HG03135 (cell line): ENCODE results near the gene PREP.
"Not testable (repeated sequence)": the region's sequence is repeated elsewhere in the genome, so short reads cannot be mapped to it uniquely, and the experiment has no call there.

Source experiments
- ATAC-seq: cut with Tn5 transposase; IDR thresholded peaks from one replicate; pipeline ENCODE4 v1.9.1; 2021; ENCODE audit warnings: mild to moderate bottlenecking, moderate library complexity; ENCODE audit not compliant: unreplicated experiment

PREP gene

DNA sequence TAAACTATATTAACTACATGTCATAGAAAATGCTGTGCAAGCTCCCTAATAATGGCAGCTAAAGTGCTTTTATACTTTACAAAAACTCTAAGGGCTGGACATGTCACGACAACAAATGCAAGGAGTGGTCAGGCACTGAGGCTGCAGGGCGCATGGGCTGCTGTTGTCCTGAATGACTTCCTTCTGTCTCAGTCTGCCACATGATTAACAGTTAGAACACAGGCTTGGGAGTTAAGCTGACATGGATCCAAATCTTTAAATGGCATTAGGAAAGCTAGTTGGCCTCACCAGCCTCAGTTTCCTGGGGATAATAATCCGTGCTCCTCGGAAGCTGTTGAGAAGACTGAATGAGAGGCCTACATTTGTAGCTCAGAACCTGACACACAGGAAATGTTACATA lies 57.4 kb downstream of the PREP start:
- no peak for ATAC-seq

GRCh38 chr6:105344881-105345370 lies 58.0 kb downstream of the PREP start:
- no peak for ATAC-seq

GRCh38 chr6:105338350-105338983 lies 64.4 kb downstream of the PREP start:
- ATAC-seq, result not testable (repeated sequence)

GRCh38 chr6:105336986-105337385 lies 65.9 kb downstream of the PREP start:
- ATAC-seq, result no peak

- no peak for ATAC-seq
Measured at GRCh38 chr6:105332576-105332975, 70.3 kb downstream of the PREP start.

DNA sequence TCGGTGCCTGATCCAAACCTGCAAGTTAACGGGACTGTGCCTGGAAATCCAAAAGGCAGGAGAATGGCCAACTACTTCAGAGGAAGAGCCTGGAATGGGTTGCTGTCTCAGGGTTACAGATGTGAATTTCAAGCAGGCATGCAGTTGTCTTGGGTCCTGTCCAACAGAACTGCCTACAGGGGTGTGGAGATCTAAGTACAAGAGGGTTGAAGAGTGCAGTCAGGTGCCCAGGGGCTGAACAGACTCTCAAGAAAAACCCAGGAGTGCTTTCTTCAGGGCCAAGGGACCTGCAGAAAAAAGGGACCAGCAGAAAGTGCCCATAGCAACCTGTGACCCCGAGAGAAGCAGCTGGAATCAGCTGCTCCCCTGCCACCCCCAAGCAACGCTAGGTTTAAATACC lies 71.0 kb downstream of the PREP start:
- no peak for ATAC-seq

- ATAC-seq, result no peak
Measured at GRCh38 chr6:105330913-105331312, 72.0 kb downstream of the PREP start.

DNA sequence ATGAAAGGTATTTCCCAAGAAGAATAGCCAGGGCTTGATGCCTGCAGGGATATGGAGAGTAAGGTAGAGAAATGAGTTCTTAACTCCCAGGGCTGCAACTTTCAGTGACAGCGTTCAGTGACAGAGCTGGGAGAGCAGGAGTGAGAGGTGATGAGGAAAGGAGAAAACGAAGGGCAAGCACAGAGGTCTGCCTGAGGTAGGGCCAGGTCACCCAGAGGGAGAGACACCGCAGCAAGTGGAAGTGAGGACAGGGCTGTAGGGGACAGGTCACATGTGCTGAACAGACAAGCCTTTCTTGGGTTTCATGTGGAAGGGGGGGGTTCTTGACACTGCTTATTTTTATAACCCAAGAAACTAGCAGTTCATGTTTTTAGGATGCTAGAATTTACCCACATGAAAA lies 72.5 kb downstream of the PREP start:
- no peak for ATAC-seq

DNA sequence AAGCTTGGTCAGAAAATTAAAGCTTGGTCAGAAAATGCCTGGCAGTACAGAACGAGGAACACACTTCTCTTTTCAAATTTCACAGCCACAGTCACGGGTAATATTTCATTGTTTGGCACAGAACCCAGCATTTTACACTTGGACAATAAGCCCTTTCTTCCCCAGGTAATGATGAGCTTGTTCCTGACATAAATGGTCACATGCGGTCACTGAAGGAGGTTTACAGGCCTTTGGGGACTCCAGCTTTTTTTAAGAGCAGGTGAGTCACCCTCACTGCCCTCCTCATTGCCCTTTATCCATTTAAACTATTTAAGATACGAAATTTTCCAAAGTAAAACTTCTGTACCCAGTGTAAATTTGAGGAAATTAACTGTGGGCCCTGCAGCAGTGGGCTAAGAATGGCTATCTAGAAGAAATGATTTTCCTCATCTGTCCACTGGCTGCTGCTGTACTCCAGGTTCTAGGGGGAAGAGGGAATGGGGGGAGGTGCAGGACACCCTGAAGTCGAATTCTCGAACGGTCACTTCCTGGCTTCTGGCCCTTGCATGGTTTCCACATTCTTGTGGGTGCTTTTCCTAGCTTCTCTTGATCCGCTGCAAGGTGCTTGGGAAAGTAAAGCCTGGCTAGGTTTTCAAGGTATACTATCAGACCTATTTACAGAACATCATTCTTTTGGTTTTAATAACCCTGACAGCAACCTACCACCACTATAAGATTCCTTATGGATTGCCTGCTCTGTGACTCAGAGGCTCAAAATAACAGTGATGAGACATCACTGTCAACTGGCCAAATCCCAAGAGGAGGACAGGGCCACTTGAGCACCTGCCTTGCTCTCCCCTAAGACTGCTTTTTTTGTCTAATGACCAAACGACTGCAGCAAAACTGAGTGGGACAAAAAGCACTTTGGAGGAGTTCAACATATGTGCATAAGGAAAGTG lies 75.8 kb downstream of the PREP start:
- no peak for ATAC-seq

- ATAC-seq, result no peak
Measured at GRCh38 chr6:105326216-105326615, 76.7 kb downstream of the PREP start.

GRCh38 chr6:105324386-105324950 lies 78.4 kb downstream of the PREP start:
- no peak for ATAC-seq

DNA sequence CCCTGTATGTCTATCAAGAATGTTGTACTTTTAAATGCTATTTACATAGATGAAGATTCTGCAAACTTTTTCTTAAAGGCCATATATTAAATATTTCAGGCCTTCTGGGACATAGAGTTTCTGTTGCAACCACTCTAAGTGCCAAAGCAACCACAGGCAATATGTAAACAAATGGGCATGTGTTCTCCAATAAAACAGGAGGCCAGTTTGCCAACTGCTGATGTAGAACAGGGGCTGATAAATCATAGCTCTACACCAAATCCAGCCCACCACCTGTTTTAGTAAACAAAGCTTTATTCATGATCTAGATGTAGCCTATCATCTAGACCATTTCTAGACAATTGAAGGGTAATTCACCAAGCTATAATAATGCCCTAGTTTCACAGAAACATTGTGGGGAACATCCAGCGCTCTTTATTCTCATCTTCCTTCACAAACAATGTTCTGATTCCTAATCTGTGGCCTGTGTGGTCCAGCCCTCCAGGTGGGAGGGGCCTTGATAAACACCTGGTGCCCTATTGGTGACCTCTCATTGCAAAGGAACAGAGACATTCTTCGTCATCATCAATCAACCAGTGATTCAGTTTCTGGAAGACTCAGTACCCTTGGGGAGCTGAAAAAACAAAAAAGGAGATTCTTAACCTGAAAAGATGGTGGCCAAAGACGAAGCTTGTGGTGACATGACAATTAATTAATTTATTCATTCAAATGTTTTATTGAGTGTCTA lies 80.2 kb downstream of the PREP start:
- ATAC-seq, result no peak

DNA sequence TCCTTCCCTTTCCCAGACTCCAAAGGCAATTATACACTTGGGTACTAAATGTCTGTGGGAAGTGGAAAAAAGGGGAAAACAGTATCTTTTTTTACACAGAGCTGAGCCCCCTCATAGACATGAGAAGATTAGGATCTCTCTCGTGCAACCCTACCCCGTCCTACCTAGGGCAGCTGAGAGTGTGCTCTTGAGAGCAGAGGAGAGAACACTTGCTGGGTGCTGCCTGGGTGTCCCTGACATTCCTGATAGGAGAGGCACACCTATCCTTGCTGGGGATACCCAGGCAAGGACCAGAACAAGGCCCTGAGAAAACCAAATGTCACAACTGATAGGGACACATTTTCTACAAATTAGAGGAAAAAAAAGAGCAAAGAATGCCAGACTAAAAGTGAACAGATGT lies 81.2 kb downstream of the PREP start:
- no peak for ATAC-seq

GRCh38 chr6:105321207-105321606 lies 81.7 kb downstream of the PREP start:
- no peak for ATAC-seq

- ATAC-seq, result no peak
Measured at GRCh38 chr6:105320765-105321164, 82.1 kb downstream of the PREP start.

GRCh38 chr6:105320271-105320670 lies 82.6 kb downstream of the PREP start:
- ATAC-seq, result no peak

DNA sequence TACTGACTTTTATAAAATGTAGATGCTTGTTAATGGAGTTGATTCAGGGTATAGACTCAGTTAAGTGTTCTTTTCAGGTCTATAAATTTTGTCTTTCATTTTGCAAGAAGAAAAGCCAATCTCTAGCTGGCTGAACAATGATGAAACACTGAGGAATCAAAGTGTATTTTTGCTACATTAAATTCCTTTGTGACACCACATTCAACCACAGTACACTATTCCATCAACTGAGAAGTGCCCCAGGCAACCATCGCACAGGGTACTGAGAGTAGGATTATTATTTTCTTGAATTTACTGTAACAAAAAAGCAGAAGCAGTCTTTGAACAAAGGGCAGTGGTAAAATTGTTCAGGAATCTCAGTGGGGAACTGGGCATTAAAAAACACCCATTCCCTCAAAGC lies 83.6 kb downstream of the PREP start:
- no peak for ATAC-seq

DNA sequence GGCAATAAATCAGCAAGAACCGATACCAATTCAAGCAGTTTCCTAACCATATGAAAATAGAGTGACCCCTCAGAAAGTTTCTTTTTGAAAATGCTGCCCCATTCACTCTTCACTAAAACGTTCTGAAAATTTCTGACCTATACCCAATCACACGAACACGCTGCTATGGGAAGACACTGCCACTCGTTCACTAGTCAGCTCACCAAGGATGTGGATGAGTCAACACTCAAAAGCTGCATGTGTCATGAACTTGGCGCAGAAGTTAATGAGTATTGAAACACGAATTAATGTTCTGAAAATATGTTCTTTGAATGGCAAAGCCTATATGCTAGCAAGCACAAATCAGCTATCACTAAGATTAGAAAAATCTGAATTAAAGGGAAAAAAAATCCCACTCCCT lies 84.2 kb downstream of the PREP start:
- ATAC-seq, result no peak

DNA sequence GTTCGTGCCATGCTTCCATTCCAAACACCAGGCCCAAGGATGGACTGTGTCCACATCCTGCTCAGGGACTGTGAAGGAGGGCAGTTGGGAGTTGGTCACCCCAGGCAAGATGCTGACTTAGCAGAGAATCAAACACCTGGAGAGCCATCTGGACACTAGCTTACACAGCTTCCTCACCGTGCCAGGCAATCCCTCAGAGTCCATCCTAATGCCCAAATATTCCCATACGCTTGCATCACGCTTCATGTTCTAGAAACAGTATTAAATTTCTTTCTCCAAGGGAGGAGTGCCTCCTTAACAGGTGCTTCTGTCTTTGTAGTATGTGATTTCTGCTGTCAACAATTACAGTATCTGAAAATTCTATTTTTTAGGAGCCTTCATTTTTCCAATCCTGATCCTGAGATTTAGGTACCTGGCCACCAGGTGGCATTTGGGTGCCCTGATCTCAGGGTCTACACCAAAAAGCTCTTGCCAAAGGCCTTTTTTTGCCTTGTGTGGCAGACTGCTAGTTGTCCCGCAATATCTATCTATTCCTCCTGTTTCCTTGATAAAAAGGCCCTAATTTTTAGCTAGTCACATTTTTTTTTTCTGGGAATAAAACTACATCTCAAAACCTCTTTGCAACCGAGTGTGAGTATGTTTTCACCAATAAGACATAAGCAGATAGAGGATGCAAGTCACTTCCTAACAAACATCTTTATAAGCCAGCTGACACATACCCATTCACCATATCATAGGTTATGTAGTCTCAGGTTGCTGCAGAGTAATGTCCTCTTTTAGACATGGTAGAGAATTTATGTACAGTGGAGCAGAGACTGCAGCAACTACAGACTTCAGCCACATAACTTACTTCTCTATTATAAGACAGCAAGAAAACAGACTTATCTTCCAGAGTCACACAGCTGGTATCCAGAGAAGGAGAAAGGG lies 85.0 kb downstream of the PREP start:
- ATAC-seq, result no peak

DNA sequence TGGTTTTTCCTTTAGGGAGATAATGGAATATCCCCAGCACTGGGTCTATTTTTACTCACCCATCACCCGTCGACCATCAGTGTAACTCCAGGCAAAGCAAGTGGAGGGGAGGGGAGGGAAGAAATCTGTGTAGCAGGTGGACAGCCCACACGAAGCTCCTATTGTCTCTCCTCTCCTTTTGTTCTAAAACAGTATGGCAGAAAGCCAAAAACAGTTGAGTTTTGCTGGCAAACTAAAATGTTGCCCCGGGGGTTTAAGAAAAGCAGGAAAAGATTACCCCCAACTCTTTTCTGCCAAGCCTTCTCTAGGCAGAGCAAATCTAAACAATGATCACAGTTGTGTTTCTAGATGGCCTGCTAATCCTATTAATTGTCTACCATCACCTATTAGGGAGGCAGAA lies 89.7 kb downstream of the PREP start:
- no peak for ATAC-seq
